Skin epidermis (tissue), 12 donors: ENCODE results near the gene MVB12A.

Experiments used
- H3K27ac ChIP-seq, 21 experiments: fragments of 200-600 bp; sonication (generic) in 11 of 21; one replicate each; pipeline ENCODE4 v1.5.0; 2020; ENCODE audit warnings: mild to moderate bottlenecking in 3 of 21, inconsistent platforms in 2 of 21, moderate library complexity in 2 of 21
- H3K4me3 ChIP-seq, 7 experiments: fragments of 200-600 bp; sonication (generic) in 2 of 7; one replicate each; pipeline ENCODE4 v1.5.0; 2020; ENCODE audit warnings: inconsistent platforms in 2 of 7, mild to moderate bottlenecking in 2 of 7, moderate library complexity in 1 of 7

The MVB12A gene

GRCh38 chr19:17419621-17420474 is at the start of gene MVB12A:
Gene MVB12A (plus strand): TSS chr19:17420047. CDS start chr19:17420136, 89 bp downstream.
- peak within 1 kb of the TSS; percentile 58 to 90 (median 71) for H3K4me3 ChIP-seq
- peak within 1 kb of the TSS; percentile 35 to 92 (median 81) for H3K27ac ChIP-seq

GRCh38 chr19:17376935-17377600 is 42.8 kb upstream of the MVB12A start, which contains the start of gene PLVAP:
Gene PLVAP (minus strand): TSS chr19:17377342. CDS start chr19:17377288, 54 bp downstream.
- peak within 1 kb of the TSS in 2 of 21 experiments; percentile 19 to 59 for H3K27ac ChIP-seq
- peak within 1 kb of the TSS in 6 of 7 experiments; percentile 1 to 24 (median 8) for H3K4me3 ChIP-seq

GRCh38 chr19:17378271-17378670 is 41.6 kb upstream of the MVB12A start:
- H3K27ac ChIP-seq, result no peak overlapping the region
- H3K4me3 ChIP-seq, result no peak overlapping the region

- H3K27ac ChIP-seq, result peak overlapping the region in 1 of 21 experiments; percentile 44
Observed at GRCh38 chr19:17379221-17379631, 40.6 kb upstream of the MVB12A start.

GRCh38 chr19:17380426-17381138 is 39.3 kb upstream of the MVB12A start:
- no peak overlapping the region for H3K4me3 ChIP-seq
- no peak overlapping the region for H3K27ac ChIP-seq

More at GRCh38 chr19:17379221-17379631, 40.6 kb upstream of the MVB12A start:
- no peak overlapping the region for H3K4me3 ChIP-seq

GRCh38 chr19:17385878-17386611 is 33.8 kb upstream of the MVB12A start:
- H3K27ac ChIP-seq, result no peak overlapping the region
- no peak overlapping the region for H3K4me3 ChIP-seq

GRCh38 chr19:17389288-17389687 is 30.6 kb upstream of the MVB12A start:
- no peak overlapping the region for H3K4me3 ChIP-seq
- no peak overlapping the region for H3K27ac ChIP-seq

GRCh38 chr19:17389957-17390664 is 29.7 kb upstream of the MVB12A start:
- Histone ChIP-seq H3K4me3 (peak overlapping the region; percentile 20 to 52 (median 35)), H3K27ac (peak overlapping the region in 7 of 21 experiments; percentile 17 to 69 (median 42))

GRCh38 chr19:17390665-17391370 is 29.0 kb upstream of the MVB12A start:
- Histone ChIP-seq H3K4me3 (peak overlapping the region; percentile 20 to 52 (median 35)), H3K27ac (peak overlapping the region in 11 of 21 experiments; percentile 9 to 69 (median 25))

GRCh38 chr19:17391371-17392151 is 28.3 kb upstream of the MVB12A start:
- Histone ChIP-seq H3K4me3 (peak overlapping the region; percentile 9 to 52 (median 35)), H3K27ac (peak overlapping the region in 6 of 21 experiments; percentile 3 to 42 (median 18))

- Histone ChIP-seq H3K27ac (no peak overlapping the region), H3K4me3 (no peak overlapping the region)
Observed at GRCh38 chr19:17393002-17393401, 26.8 kb upstream of the MVB12A start.

GRCh38 chr19:17393914-17394313 is 25.9 kb upstream of the MVB12A start, which contains the start of gene CCDC194:
Gene CCDC194 (minus strand): TSS chr19:17394196. CDS start chr19:17394158, 38 bp downstream.
- H3K27ac ChIP-seq, result peak within 1 kb of the TSS in 1 of 21 experiments; percentile 17

GRCh38 chr19:17394891-17395415 is 24.9 kb upstream of the MVB12A start:
- peak overlapping the region in 1 of 21 experiments; percentile 17 for H3K27ac ChIP-seq
- H3K4me3 ChIP-seq, result no peak overlapping the region

More at GRCh38 chr19:17393914-17394313, 25.9 kb upstream of the MVB12A start, which contains the start of gene CCDC194:
- no peak within 1 kb of the TSS for H3K4me3 ChIP-seq

- no peak overlapping the region for H3K27ac ChIP-seq
Observed at GRCh38 chr19:17398902-17399527, 20.8 kb upstream of the MVB12A start.

GRCh38 chr19:17401628-17402027 is 18.2 kb upstream of the MVB12A start:
- Histone ChIP-seq H3K4me3 (no peak overlapping the region), H3K27ac (no peak overlapping the region)

More at GRCh38 chr19:17398902-17399527, 20.8 kb upstream of the MVB12A start:
- H3K4me3 ChIP-seq, result no peak overlapping the region
